Immature natural killer cell (primary cell): ENCODE data around the gene RASSF7. TPM values are rescaled to one million over a fixed set of nuclear protein-coding genes. Genes with fewer than 3 reads are reported as not detected.

Experiments used
- DNase-seq, 3 donors: peaks; one replicate each; pipeline ENCODE4 v3.0.0; 2022; ENCODE audit warnings: mixed read lengths in 1 of 3
- H3K27ac Mint-ChIP-seq, 6 donors: one replicate each; pipeline ENCODE4 v1.8.0; 2020; ENCODE audit warnings: mixed read lengths in 6 of 6, mild to moderate bottlenecking in 5 of 6, inconsistent platforms in 4 of 6, moderate library complexity in 3 of 6
- H3K27me3 Mint-ChIP-seq, 3 donors: one replicate each; pipeline ENCODE4 v1.8.0; 2020 to 2021; ENCODE audit warnings: low read depth in 3 of 3, mild to moderate bottlenecking in 3 of 3, mixed read lengths in 3 of 3, moderate library complexity in 3 of 3, inconsistent platforms in 1 of 3
- H3K36me3 Mint-ChIP-seq, 3 donors: one replicate each; pipeline ENCODE4 v1.8.0; 2020; ENCODE audit warnings: mixed read lengths in 3 of 3, inconsistent platforms in 2 of 3, mild to moderate bottlenecking in 2 of 3
- H3K4me1 Mint-ChIP-seq, 2 donors: one replicate each; pipeline ENCODE4 v1.8.0; 2020; ENCODE audit warnings: inconsistent platforms in 2 of 2, mild to moderate bottlenecking in 2 of 2, mixed read lengths in 2 of 2, moderate library complexity in 1 of 2
- H3K4me3 Mint-ChIP-seq, 5 donors: one replicate each; pipeline ENCODE4 v1.8.0; 2020; ENCODE audit warnings: mild to moderate bottlenecking in 5 of 5, mixed read lengths in 5 of 5, inconsistent platforms in 3 of 5, moderate library complexity in 3 of 5
- H3K9me3 Mint-ChIP-seq, 6 donors: one replicate each; pipeline ENCODE4 v1.8.0; 2020; ENCODE audit warnings: mild to moderate bottlenecking in 6 of 6, mixed read lengths in 6 of 6, inconsistent platforms in 4 of 6, moderate library complexity in 3 of 6
- polyA plus RNA-seq, 3 donors: library from polyadenylated mRNA; unstranded; fragments of 300-500 nt; fragmentation: Illumina TruSeq; gene quantifications; one replicate each; pipeline ENCODE4 v1.2.3, GENCODE V29; 2021

Gene RASSF7
- polyA plus RNA-seq, 3 donors from 2014 or later = 20.3 to 31.9 (median 31.5) TPM

DNA sequence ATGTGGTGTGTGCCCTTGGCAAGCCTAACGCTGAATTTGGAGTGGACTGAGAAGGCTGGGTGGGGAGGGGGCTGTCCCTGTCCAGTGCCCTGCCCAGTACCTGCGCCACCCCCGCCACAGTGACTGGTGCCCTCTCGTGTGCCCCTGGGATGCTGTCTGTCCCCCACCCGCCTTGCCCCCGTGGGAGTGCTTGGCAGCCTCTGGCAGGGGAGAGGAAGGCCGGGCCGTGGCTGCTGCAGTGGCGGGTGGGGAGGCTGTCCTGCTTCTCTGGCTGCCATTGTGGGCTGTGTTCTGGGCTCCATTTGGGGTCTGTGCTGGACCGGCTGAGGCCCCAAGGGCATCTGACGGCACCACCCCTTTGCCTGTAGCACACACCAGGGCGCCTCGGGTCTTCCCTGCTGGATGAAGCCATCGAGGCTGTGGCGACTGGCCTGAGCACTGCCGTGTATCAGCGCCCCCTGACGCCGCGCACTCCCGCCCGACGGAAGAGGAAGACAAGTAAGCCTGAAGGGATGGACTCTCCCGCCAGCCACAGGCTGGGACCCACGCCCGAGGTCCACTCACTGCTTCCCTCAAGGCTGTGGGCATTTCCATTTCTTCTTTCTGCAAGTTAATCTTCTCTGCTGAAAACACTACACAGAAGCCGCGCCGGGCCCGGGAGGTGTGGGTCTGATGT lies 37.4 kb downstream of the RASSF7 start:
- Mint-ChIP-seq H3K9me3 (no peaks in the 10 kb centered on the region), H3K4me3 (no peak overlapping the region), H3K27ac (no peak overlapping the region), H3K4me1 (peaks cover 16% of the 10 kb centered on the region in 2 donors), H3K36me3 (peaks cover 5 to 19% (median 7%) of the 10 kb centered on the region in 3 donors), H3K27me3 (peaks cover 4 to 7% (median 7%) of the 10 kb centered on the region in 3 donors)
- no peak for DNase-seq

DNA sequence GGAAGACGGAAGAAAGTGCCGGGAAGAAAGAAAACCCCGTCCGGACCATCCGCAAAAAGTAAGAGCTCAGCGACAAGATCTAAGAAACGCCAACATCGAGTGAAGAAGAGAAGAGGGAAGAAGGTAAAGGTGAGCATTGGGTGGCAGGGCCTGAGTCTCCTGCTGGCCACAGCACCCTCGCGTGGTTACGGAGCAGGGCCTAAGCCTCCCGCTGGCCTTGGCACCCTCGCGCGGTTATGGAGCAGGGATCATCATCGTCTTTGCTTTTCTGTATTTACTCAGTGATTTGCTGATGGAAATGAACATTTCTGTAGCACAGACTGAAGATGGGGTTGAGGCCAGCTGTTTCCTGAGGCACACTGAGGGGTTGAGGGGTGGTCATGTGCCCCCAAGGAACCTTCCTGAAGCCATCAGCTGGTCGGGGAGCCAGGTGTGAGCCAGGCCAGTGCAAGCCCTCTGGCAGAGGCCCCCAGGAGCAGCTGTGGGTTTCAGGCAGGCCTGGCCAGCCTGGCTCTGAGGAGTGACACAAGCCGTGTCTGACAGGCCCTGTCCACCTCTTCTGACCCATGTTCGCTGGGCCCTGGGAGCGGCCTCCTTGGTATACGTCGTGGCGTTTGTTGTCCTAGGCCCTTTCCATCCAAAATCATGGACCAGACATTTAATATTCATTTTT lies 40.9 kb downstream of the RASSF7 start:
- Mint-ChIP-seq H3K4me3 (no peak overlapping the region), H3K36me3 (peaks cover 7 to 25% (median 8%) of the 10 kb centered on the region in 3 donors), H3K27ac (peak overlapping the region in 1 of 6 donors; percentile 29), H3K4me1 (peaks cover 5 to 6% of the 10 kb centered on the region in 2 donors), H3K9me3 (no peaks in the 10 kb centered on the region), H3K27me3 (peaks cover 0 to 7% (median 4%) of the 10 kb centered on the region in 3 donors)
- no peak for DNase-seq

GRCh38 chr11:603154-603553 lies 42.4 kb downstream of the RASSF7 start:
- Mint-ChIP-seq H3K4me3 (no peak overlapping the region), H3K27me3 (peaks cover 0 to 6% (median under 1%) of the 10 kb centered on the region in 3 donors), H3K27ac (peak overlapping the region in 1 of 6 donors; percentile 28), H3K9me3 (no peaks in the 10 kb centered on the region), H3K36me3 (peaks cover 8 to 23% (median 9%) of the 10 kb centered on the region in 3 donors), H3K4me1 (no peaks in the 10 kb centered on the region)
- DNase-seq = no peak

DNA sequence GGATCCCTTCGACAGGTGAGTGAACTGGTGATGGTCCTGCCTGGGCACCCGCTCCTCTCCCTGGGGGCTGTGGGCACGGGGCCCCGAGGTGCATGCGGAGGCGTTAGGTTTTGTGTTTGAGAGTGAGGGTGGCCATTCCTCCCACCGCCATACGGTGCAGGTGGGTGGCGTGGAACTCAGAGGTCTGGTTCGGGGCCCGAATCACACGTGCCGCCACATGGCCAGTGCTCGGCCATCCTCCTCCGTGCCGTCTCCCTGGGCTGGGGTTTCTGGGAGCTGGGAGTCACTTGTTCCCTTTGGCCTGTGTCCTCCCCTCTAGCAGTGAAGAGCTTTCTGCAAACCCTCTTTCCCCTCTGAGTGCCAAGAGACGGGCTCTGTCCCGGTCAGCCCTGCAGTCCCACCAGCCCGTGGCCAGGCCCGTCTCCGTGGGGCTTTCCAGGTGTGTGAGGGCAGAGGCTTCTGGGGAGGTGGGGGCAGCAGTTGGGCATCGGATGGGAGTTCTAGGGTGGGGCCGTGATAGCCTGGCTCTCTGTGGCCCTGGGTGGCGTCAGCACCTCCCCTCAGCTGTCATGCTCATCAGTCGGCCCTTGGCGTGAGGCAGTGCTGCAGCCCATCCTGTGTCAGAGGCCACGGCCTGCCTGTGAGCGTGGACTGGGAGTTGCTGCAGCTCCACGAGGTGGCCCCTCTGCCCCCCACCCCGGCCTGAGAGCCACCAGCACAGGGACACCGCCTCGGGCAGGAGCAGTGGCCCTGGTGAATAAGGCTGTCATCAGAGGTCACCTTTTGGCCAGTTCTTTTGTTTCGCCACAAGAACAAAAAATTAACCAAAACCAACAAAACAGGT lies 44.7 kb downstream of the RASSF7 start:
- Mint-ChIP-seq H3K27me3 (peaks cover 0 to 3% (median 3%) of the 10 kb centered on the region in 3 donors), H3K9me3 (no peaks in the 10 kb centered on the region), H3K27ac (no peak overlapping the region), H3K36me3 (peaks cover 4 to 17% (median 8%) of the 10 kb centered on the region in 3 donors), H3K4me3 (no peak overlapping the region), H3K4me1 (no peaks in the 10 kb centered on the region)
- DNase-seq = no peak

DNA sequence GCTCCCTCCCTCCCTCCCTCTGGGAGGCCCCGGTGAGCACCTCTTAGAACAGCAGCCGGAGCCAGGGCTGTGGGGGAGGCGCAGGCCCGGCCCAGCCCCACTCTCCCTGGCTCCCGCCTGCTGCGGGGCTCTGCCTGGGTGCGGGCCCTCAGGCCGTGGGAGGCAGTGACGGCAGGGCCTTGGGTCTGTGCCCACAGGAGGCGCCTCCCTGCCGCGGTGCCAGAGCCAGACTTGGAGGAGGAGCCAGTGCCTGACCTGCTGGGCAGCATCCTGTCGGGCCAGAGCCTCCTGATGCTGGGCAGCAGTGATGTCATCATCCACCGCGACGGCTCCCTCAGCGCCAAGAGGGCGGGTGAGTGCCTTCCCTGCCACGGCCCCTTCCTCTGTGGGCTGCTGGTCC lies 45.5 kb downstream of the RASSF7 start:
- peaks cover 4 to 17% (median 8%) of the 10 kb centered on the region in 3 donors for H3K36me3 Mint-ChIP-seq
- H3K27me3 Mint-ChIP-seq = peaks cover 0 to 3% (median 3%) of the 10 kb centered on the region in 3 donors
- no peaks in the 10 kb centered on the region for H3K9me3 Mint-ChIP-seq
- H3K4me3 Mint-ChIP-seq = no peak overlapping the region
- DNase-seq = no peak
- no peaks in the 10 kb centered on the region for H3K4me1 Mint-ChIP-seq
- no peak overlapping the region for H3K27ac Mint-ChIP-seq

DNA sequence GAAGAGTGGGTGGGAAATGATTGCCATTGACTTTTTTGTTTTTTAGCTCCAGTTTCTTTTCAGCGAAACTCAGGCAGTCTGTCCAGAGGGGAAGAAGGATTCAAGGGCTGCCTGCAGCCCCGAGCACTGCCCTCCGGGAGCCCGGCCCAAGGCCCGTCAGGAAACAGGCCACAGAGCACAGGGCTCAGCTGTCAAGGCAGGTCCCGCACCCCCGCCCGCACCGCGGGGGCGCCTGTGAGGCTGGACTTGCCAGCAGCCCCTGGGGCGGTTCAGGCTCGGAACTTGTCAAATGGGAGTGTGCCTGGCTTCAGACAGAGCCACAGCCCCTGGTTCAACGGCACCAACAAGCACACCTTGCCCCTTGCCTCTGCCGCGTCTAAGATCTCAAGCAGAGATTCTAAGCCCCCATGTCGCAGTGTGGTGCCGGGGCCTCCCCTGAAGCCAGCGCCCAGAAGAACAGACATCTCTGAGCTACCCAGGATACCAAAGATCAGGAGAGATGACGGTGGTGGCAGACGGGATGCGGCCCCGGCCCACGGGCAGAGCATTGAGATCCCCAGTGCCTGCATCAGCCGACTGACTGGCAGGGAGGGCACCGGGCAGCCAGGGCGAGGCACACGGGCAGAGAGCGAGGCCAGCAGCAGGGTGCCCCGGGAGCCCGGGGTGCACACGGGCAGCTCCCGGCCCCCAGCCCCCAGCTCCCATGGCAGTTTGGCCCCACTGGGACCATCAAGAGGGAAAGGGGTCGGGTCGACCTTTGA lies 46.4 kb downstream of the RASSF7 start:
- Mint-ChIP-seq H3K27me3 (peaks cover 0 to 6% (median 3%) of the 10 kb centered on the region in 3 donors), H3K27ac (no peak overlapping the region), H3K4me3 (no peak overlapping the region), H3K4me1 (peaks cover 0 to 2% of the 10 kb centered on the region in 2 donors), H3K36me3 (peaks cover 4 to 16% (median 6%) of the 10 kb centered on the region in 3 donors), H3K9me3 (no peaks in the 10 kb centered on the region)
- DNase-seq = no peak

- peaks cover 0 to 4% of the 10 kb centered on the region in 2 donors for H3K4me1 Mint-ChIP-seq
Observed at GRCh38 chr11:607971-608659, 47.3 kb downstream of the RASSF7 start.

GRCh38 chr11:608791-609251 lies 48.1 kb downstream of the RASSF7 start:
- H3K4me1 Mint-ChIP-seq = peaks cover 0 to 4% of the 10 kb centered on the region in 2 donors
- H3K27me3 Mint-ChIP-seq = peaks cover 0 to 8% (median 3%) of the 10 kb centered on the region in 3 donors
- peaks cover 4 to 17% (median 7%) of the 10 kb centered on the region in 3 donors for H3K36me3 Mint-ChIP-seq
- no peak overlapping the region for H3K27ac Mint-ChIP-seq
- no peak overlapping the region for H3K4me3 Mint-ChIP-seq
- no peaks in the 10 kb centered on the region for H3K9me3 Mint-ChIP-seq
- DNase-seq = no peak

More at GRCh38 chr11:607971-608659, 47.3 kb downstream of the RASSF7 start:
- Mint-ChIP-seq H3K36me3 (peaks cover 4 to 17% (median 7%) of the 10 kb centered on the region in 3 donors), H3K27me3 (peaks cover 0 to 8% (median 3%) of the 10 kb centered on the region in 3 donors), H3K27ac (no peak overlapping the region), H3K4me3 (no peak overlapping the region), H3K9me3 (no peaks in the 10 kb centered on the region)
- DNase-seq = no peak

DNA sequence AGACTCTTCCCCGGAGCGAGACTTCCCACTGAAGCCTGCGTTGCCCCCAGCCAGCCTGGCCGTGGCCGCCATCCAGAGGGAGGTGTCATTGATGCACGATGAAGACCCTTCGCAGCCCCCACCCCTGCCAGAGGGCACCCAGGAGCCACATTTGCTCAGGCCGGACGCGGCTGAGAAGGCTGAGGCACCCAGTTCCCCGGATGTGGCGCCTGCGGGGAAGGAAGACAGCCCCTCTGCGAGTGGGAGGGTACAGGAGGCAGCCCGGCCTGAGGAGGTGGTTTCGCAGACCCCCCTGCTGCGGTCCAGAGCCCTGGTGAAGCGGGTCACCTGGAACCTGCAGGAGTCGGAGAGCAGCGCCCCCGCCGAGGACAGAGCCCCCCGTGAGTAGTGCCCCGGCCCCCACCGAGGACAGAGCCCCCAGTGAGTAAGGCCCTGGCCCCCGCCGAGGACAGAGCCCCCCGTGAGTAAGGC lies 48.6 kb downstream of the RASSF7 start:
- H3K27ac Mint-ChIP-seq = no peak overlapping the region
- H3K9me3 Mint-ChIP-seq = no peaks in the 10 kb centered on the region

DNA sequence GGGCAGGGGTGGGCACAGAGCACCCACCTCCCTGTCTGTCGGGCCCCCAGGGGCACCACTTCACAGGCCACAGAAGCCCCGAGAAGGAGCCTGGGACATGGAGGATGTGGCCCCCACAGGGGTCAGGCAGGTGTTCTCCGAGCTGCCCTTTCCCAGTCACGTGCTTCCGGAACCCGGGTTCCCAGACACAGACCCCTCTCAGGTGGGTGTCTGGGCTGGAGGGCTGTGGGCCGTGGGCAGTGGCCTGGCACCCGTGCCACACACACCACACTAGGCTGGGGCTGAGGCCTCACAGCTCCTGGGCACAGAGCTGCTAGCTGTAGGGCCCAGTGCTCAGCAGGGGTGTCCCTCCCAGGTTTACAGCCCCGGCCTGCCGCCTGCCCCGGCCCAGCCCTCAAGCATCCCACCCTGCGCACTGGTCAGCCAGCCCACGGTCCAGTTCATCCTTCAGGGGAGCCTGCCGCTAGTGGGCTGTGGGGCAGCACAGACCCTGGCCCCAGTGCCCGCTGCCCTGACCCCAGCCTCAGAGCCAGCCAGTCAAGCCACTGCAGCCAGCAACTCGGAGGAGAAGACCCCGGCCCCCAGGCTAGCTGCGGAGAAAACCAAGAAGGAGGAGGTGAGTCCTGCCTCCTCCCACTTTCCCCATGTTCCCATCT lies 49.5 kb downstream of the RASSF7 start:
- no peaks in the 10 kb centered on the region for H3K9me3 Mint-ChIP-seq
- no peak overlapping the region for H3K4me3 Mint-ChIP-seq
- DNase-seq = no peak

More for the DNA sequence above, 48.6 kb downstream of the RASSF7 start:
- no peak overlapping the region for H3K4me3 Mint-ChIP-seq
- DNase-seq = no peak
- peaks cover 0 to 10% (median 6%) of the 10 kb centered on the region in 3 donors for H3K27me3 Mint-ChIP-seq
- H3K36me3 Mint-ChIP-seq = peaks cover 4 to 15% (median 7%) of the 10 kb centered on the region in 3 donors
- H3K4me1 Mint-ChIP-seq = peaks cover 2 to 6% of the 10 kb centered on the region in 2 donors

DNA sequence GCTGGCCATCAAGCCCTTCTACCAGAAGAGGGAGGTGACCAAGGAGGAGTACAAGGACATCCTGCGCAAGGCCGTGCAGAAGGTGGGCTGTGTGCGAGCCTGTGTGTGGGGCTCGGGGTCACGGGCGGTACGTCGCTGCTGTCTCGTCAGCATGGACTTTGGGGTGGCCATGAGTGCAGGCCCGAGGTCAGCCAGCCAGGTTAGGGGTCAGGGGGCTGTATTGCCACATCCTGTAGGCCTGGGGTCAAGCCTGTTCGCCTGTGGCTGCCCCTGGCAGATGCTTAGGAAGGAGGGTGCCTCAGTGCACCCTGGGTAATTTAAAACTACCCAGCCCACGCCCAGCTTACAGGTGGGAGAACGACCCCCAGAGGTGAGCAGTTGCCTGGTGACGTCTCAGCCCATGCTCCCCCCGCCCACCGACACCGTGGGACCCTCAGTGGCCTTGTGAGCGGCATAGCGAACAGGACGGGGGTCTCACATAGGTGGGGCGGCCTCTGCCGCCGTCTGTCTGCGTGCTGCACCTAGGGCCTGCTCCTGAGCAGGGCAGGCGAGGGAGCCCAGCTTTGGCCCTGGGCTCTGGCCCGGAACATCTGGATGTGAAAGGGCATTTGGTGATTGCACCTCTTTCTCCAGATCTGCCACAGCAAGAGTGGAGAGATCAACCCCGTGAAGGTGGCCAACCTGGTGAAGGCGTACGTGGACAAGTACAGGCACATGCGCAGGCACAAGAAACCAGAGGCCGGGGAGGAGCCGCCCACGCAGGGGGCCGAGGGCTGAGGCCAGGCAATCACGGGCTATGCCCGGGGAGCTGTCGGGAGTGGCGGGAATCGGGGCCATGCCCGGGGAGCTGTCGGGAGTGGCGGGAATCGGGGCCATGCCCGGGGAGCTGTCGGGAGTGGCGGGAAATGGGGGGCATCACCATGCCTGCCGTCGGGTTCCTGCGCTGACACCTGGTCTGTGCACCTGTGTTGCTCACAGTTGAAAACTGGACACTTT lies 50.5 kb downstream of the RASSF7 start:
- H3K4me1 Mint-ChIP-seq = peaks cover 11 to 13% of the 10 kb centered on the region in 2 donors
- no peak overlapping the region for H3K4me3 Mint-ChIP-seq
- DNase-seq = no peak
- H3K27ac Mint-ChIP-seq = peak overlapping the region in 4 of 6 donors; percentile 60 to 80 (median 62)
- peaks cover 0 to 15% (median 7%) of the 10 kb centered on the region in 3 donors for H3K36me3 Mint-ChIP-seq
- H3K27me3 Mint-ChIP-seq = peaks cover 9 to 12% (median 9%) of the 10 kb centered on the region in 3 donors
- H3K9me3 Mint-ChIP-seq = no peaks in the 10 kb centered on the region

More for the DNA sequence above, 49.5 kb downstream of the RASSF7 start:
- Mint-ChIP-seq H3K27me3 (peaks cover 3 to 12% (median 9%) of the 10 kb centered on the region in 3 donors), H3K27ac (no peak overlapping the region), H3K36me3 (peaks cover 0 to 15% (median 7%) of the 10 kb centered on the region in 3 donors), H3K4me1 (peaks cover 5 to 8% of the 10 kb centered on the region in 2 donors)
